Adrenal gland (tissue), 12 donors: Measurements from ENCODE around the gene PHB1. TPM values are rescaled to one million over a fixed set of nuclear protein-coding genes. Genes with fewer than 3 reads are reported as not detected.
"Not testable (repeated sequence)": the region's sequence is repeated elsewhere in the genome, so short reads cannot be mapped to it uniquely, and the experiment has no call there.

Source experiments
- DNase-seq, 7 donors: peaks; one replicate each; pipeline ENCODE4 v3.0.0-alpha.2; 2019 to 2020
- H3K27ac ChIP-seq, 5 donors: fragments of 200-600 bp; sonication (generic) in 4 of 5; 1 replicate in 3 of 5; 2 replicates in 2 of 5; pipeline versions ENCODE4 v1.5.1 to v1.8.0; 2016 to 2020; ENCODE audit warnings: mild to moderate bottlenecking in 1 of 5
- H3K27me3 ChIP-seq: fragments of 200-600 bp; 2 replicates; pipeline ENCODE4 v1.8.0; 2021
- H3K36me3 ChIP-seq, 2 donors: fragments of 200-600 bp; replicated peaks in 1 of 2; 1 replicate in 1 of 2; 2 replicates in 1 of 2; pipeline versions ENCODE4 v1.5.1 to v1.8.0; 2018 to 2022
- H3K4me1 ChIP-seq, 2 donors: fragments of 200-600 bp; replicated peaks in 1 of 2; 1 replicate in 1 of 2; 2 replicates in 1 of 2; pipeline versions ENCODE4 v1.5.1 to v1.8.0; 2018 to 2021
- H3K4me3 ChIP-seq, 4 donors: fragments of 200-600 bp; sonication (generic) in 3 of 4; one replicate each; pipeline ENCODE4 v1.5.1; 2016 to 2018
- H3K9me3 ChIP-seq, 3 donors: fragments of 200-600 bp; sonication (generic) in 1 of 3; replicated peaks in 1 of 3; 1 replicate in 2 of 3; 2 replicates in 1 of 3; pipeline versions ENCODE4 v1.5.1 to v1.8.0; 2016 to 2021
- CTCF ChIP-seq, 6 experiments: fragments of 450-650 bp in 4 of 6; fragments of 200-600 bp in 2 of 6; sonication (generic) in 1 of 6; IDR thresholded peaks; 1 replicate in 5 of 6; 2 replicates in 1 of 6; pipeline versions ENCODE4 v1.5.1 to v1.8.0; 2016 to 2021; ENCODE audit warnings: antibody characterized with exemption in 6 of 6, mild to moderate bottlenecking in 2 of 6, moderate library complexity in 1 of 6
- POLR2A ChIP-seq, 2 donors: fragments of 450-650 bp; IDR thresholded peaks; one replicate each; pipeline ENCODE4 v1.6.1; 2017; ENCODE audit warnings: antibody characterized with exemption in 2 of 2, mild to moderate bottlenecking in 2 of 2, moderate library complexity in 1 of 2
- WGBS, 4 donors: extraction: QIAGEN DNeasy Blood & Tissue Kit in 2 of 4; methylation state at CpG; one replicate each; pipeline versions ENCODE4 v1.1.5 to v1.1.7; 2013 to 2017; 5-methylcytosine and 5-hydroxymethylcytosine counted together
- intact Hi-C, 2 donors: fragments of 100-400 bp; cut with DNase I; formaldehyde crosslinking; loops; one replicate each; pipeline versions ENCODE4 v1.14.1 to v1.15.0; 2022 to 2023
- polyA plus RNA-seq, 3 donors: library from polyadenylated mRNA; stranded (reverse); fragments of 200-250 nt in 2 of 3; fragments of 350-450 nt in 1 of 3; fragmentation: Illumina TruSeq in 1 of 3; extraction: RNeasy Lipid Tissue Mini Kit (QIAGEN cat#74804) in 1 of 3; gene quantifications; one replicate each; pipeline ENCODE4 v1.2.3, GENCODE V29; 2013 to 2014
- total RNA-seq, 9 donors: library from RNA; depleted of rRNA in 4 of 9; stranded (reverse); fragments of >200 nt in 4 of 9; fragments of 120-200 nt in 1 of 9; fragmentation: NEBNext Ultra II Directional in 1 of 9; extraction: Animal tissue kit (Norgen Biotek cat#: 25700) in 1 of 9; gene quantifications; one replicate each; pipeline versions ENCODE4 v1.1.0 to v1.2.4, GENCODE V29; 2013 to 2023
- donor health status: healthy with polysubstance abuse.
- donor health status: Bipolar disorder and iron deficiency.
- donor health status: DM: yes; HTN: yes; CAD: no.
- donor health status: DM: no; HTN: no; CAD: no.
- donor health status: DM: no; HTN: no; CAD: no.
- donor health status: DM: yes; HTN: yes; CAD: no.

The PHB1 gene
- total and polyA plus RNA-seq, 12 donors, result 66.4 to 222 (median 123) TPM

- no peaks in the 10 kb centered on the region for H3K9me3 ChIP-seq
- TF ChIP-seq POLR2A (IDR thresholded peaks at IDR 0.05), result no peak
- no peak for TF ChIP-seq CTCF (IDR thresholded peaks at IDR 0.05)
- DNase-seq, result no peak
- H3K4me1 ChIP-seq, result no peaks in the 10 kb centered on the region
- intact Hi-C loops, result no loop called here
- no peak overlapping the region for H3K27ac ChIP-seq
- no peak overlapping the region for H3K4me3 ChIP-seq
- no peaks in the 10 kb centered on the region for H3K36me3 ChIP-seq
- 35 to 54% (median 52%) methylated on average over 1 of the region's 1 CpG for WGBS, 4 donors
- no peaks in the 10 kb centered on the region for H3K27me3 ChIP-seq
Observed at GRCh38 chr17:49422714-49423113, 8.0 kb upstream of the PHB1 start.

DNA sequence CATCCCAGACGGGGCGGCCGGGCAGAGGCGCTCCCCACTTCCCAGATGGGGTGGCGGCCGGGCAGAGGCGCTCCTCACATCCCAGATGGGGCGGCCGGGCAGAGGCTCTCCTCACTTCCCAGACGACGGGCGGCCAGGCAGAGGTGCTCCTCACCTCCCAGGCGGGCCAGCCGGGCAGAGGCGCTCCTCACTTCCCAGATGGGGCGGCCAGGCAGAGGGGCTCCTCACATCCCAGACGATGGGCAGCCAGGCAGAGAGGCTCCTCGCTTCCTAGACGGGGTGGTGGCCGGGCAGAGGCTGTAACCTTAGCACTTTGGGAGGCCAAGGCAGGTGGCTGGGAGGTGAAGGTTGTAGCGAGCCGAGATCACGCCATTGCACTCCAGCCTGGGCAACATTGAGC lies 5.1 kb upstream of the PHB1 start:
- H3K4me1 ChIP-seq, H3K36me3 ChIP-seq, H3K9me3 ChIP-seq, H3K27ac ChIP-seq, H3K27me3 ChIP-seq, intact Hi-C loops, H3K4me3 ChIP-seq: not testable (repeated sequence)
- WGBS, 4 donors, result 87 to 93% (median 88%) methylated on average over 3 to 23 of the region's 23 CpGs
- DNase-seq, result peak in 1 of 7 donors; percentile 17

- H3K27me3 ChIP-seq, H3K4me1 ChIP-seq, intact Hi-C loops, H3K4me3 ChIP-seq, H3K27ac ChIP-seq, H3K9me3 ChIP-seq, H3K36me3 ChIP-seq: not testable (repeated sequence)
- DNase-seq, result peak in 1 of 7 donors; percentile 21
- 78 to 93% (median 90%) methylated on average over 20 to 32 of the region's 32 CpGs for WGBS, 4 donors
Observed at GRCh38 chr17:49418754-49419740, 4.4 kb upstream of the PHB1 start.

GRCh38 chr17:49414271-49414621 lies 436 bp downstream of the PHB1 start:
- no peaks in the 10 kb centered on the region for H3K27me3 ChIP-seq
- intact Hi-C loops, result no loop called here
- H3K27ac ChIP-seq, result peak overlapping the region in 3 of 5 donors; percentile 29 to 64 (median 36)
- no peaks in the 10 kb centered on the region for H3K9me3 ChIP-seq
- WGBS, 4 donors, result 0 to 4% (median 1%) methylated on average over 10 of the region's 10 CpGs
- TF ChIP-seq POLR2A (IDR thresholded peaks at IDR 0.05) (no peak), CTCF (IDR thresholded peaks at IDR 0.05) (no peak)
- DNase-seq, result no peak
- peak overlapping the region; percentile 21 to 91 (median 73) for H3K4me3 ChIP-seq
- H3K36me3 ChIP-seq, result peaks cover 0 to 39% of the 10 kb centered on the region in 2 donors
- peaks cover 5 to 8% of the 10 kb centered on the region in 2 donors for H3K4me1 ChIP-seq

DNA sequence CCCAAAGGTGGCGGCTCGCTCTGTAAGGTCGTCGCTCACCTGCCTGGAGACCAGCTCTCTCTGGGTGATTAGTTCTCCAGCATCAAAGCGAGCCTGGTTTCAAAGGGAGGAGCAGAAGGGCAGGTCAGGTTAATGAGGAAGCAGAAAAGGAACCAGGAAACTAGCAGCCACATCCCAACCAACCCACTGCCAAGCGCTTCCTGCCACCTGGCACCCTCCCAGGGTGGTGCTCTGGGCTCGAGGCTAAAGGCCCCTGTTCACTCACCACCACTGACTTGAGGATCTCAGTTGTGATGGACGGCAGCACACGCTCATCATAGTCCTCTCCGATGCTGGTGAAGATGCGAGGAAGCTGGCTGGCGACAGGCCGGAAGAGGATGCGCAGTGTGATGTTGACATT lies 5.6 kb downstream of the PHB1 start:
- peaks cover 0 to 89% of the 10 kb centered on the region in 2 donors for H3K36me3 ChIP-seq
- H3K27ac ChIP-seq, result no peak overlapping the region
- WGBS, 4 donors, result 80 to 90% (median 85%) methylated on average over 10 to 14 of the region's 14 CpGs
- peak in 1 of 7 donors; percentile 43 for DNase-seq
- H3K4me3 ChIP-seq, result no peak overlapping the region
- H3K9me3 ChIP-seq, result no peaks in the 10 kb centered on the region
- TF ChIP-seq POLR2A (IDR thresholded peaks at IDR 0.05), result no peak
- TF ChIP-seq CTCF (IDR thresholded peaks at IDR 0.05), result no peak
- peaks cover 3 to 8% of the 10 kb centered on the region in 2 donors for H3K4me1 ChIP-seq
- no peaks in the 10 kb centered on the region for H3K27me3 ChIP-seq
- intact Hi-C loops, result loop anchor here in 1 of 2 donors (10.0 kb wide), 1 partner anchor 146 kb away; no protein-coding TSS in a partner anchor
